ENCODE measurements around the gene TMEM260.

DNA sequence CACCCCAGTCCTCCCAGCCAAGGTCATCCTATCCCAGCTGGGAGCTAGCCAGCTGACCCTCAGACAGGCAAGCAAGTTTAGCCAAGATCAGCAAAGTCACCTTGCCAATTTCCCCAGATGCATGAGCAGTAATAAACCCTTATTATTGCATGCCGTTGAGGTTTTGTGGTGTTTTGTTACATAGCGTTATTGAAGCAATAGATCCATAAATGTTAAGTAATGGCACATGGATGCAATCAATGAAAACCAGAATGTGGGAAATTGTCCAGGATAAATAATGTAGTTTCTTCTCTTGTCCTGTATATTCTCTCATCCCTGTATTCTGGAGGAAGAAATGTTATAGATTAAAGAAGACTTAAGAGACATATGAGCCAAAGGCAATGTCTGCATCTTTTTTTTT, 18.0 kb upstream of the TMEM260 start:
- TF ChIP-seq, protein P1, sequence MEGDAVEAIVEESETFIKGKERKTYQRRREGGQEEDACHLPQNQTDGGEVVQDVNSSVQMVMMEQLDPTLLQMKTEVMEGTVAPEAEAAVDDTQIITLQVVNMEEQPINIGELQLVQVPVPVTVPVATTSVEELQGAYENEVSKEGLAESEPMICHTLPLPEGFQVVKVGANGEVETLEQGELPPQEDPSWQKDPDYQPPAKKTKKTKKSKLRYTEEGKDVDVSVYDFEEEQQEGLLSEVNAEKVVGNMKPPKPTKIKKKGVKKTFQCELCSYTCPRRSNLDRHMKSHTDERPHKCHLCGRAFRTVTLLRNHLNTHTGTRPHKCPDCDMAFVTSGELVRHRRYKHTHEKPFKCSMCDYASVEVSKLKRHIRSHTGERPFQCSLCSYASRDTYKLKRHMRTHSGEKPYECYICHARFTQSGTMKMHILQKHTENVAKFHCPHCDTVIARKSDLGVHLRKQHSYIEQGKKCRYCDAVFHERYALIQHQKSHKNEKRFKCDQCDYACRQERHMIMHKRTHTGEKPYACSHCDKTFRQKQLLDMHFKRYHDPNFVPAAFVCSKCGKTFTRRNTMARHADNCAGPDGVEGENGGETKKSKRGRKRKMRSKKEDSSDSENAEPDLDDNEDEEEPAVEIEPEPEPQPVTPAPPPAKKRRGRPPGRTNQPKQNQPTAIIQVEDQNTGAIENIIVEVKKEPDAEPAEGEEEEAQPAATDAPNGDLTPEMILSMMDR (IDR thresholded peaks at IDR 0.05; ENCODE audit: insufficient read depth, low read depth, low read length): no peak
- no peak for TF ChIP-seq EZH2 (IDR thresholded peaks at IDR 0.05; ENCODE audit: insufficient read depth, low read length)
